Measurements from ENCODE around the gene MACIR. TPM values are rescaled to one million over a fixed set of nuclear protein-coding genes. Genes with fewer than 3 reads are reported as not detected.

MACIR gene
- total and polyA plus RNA-seq, 2 of the 13 experiments (the other 11 are each of a cell fraction or from before 2014, with no cell fraction given), result 2.4 to 4.4 TPM

DNA sequence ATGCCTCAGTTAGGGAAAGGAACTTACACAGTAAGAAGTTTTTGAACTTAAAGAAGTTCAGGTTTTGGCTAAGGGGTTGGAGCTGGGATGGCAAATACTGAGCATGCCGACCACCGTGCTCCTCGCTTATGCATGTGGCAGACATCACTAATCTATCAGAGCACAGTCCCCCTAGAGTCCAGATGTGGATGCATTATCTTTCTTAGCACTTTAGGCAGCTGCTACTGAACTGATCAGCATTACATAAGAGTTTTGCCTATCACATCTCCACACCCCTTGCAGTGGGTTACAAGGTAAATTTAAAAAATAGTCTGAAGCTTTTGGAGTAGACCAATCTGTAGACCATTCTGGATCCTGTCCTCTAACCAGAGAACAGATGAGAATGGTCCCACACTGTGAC, 22.4 kb downstream of the MACIR start (continued):
- TF ChIP-seq ZGPAT (CRISPR knock-in tag; IDR thresholded peaks at IDR 0.05) (no peak), PCBP1 (IDR thresholded peaks at IDR 0.05; ENCODE audit: borderline replicate concordance, low read depth, low read length) (no peak), TCF7L2 (IDR thresholded peaks at IDR 0.05; ENCODE audit: low read depth, low read length) (no peak), JARID2 (CRISPR knock-in tag; IDR thresholded peaks at IDR 0.05; ENCODE audit: insufficient replicate concordance) (no peak), IKZF4 (CRISPR knock-in tag; IDR thresholded peaks at IDR 0.05; ENCODE audit: borderline replicate concordance, low read depth, not compliant biosample characterization) (no peak), THAP11 (CRISPR knock-in tag; IDR thresholded peaks at IDR 0.05) (no peak), NR2F2 (IDR thresholded peaks at IDR 0.05; ENCODE audit: borderline replicate concordance, low read depth) (no peak)

DNA sequence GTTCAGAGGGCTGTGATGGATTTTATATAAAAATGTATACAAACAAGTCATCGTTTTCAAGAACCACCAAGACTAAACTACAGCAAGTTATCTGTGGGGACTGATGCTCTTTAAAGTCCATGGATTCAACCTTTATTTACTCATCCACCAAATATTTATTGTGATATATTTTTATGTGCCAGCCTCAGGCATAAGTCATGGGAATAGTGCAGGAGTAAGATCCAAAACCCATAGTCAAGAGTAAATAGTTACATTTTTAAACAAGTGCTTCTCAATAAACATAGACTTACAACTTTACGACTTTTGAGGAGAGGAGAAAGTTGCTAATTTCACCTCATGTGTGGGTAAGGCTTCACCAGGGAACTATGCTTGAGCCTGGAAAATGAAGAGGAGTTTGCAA, 24.6 kb downstream of the MACIR start:
- Histone ChIP-seq H3K79me2 (ENCODE audit: insufficient read depth, low read length) (no peaks in the 10 kb centered on the region), H3K4me1 (ENCODE audit: insufficient read depth, low read length) (no peaks in the 10 kb centered on the region), H3K27ac (ENCODE audit: extremely low read length, insufficient read depth, low read length) (no peak overlapping the region), H3K4me3 (replicated peaks in 1 of 3; ENCODE audit: insufficient read depth in 1 of 3, low read depth in 2 of 3, low read length in 3 of 3) (no peak overlapping the region), H3K4me2 (ENCODE audit: low read depth, low read length) (no peak overlapping the region), H2AFZ (ENCODE audit: low read length) (no peak overlapping the region), H3K9ac (ENCODE audit: insufficient read depth, low read depth, low read length) (no peak overlapping the region), H3K9me3 (ENCODE audit: low read length) (no peaks in the 10 kb centered on the region), H4K20me1 (ENCODE audit: insufficient read depth, low read length) (no peaks in the 10 kb centered on the region), H3K27me3 (ENCODE audit: control insufficient read depth in 1 of 2, insufficient read depth in 2 of 2, low read length in 2 of 2) (no peaks in the 10 kb centered on the region), H3K36me3 (replicated peaks in 1 of 2; ENCODE audit: control insufficient read depth in 1 of 2, insufficient read depth in 2 of 2, low read length in 2 of 2) (no peaks in the 10 kb centered on the region)
- no peak for ATAC-seq
- POLR2A ChIA-PET, result no interaction called here
- WGBS (ENCODE audit: low lambda C conversion rate), result 67% methylated on average over 2 of the region's 2 CpGs
- in situ Hi-C loops (cut with HindIII; ENCODE audit: extremely low pct_ligation_motif_present, low pct_unique_long_range_greater_than_20kb) (no loop called here), intact Hi-C loops (cut with micrococcal nuclease; ENCODE audit: unreplicated experiment) (no loop called here)
- no TSS peak for BruUV-seq (replicated peaks)
- TF ChIP-seq ZMYM3 (CRISPR knock-in tag; IDR thresholded peaks at IDR 0.05) (no peak), ZNF570 (CRISPR knock-in tag; IDR thresholded peaks at IDR 0.05; ENCODE audit: borderline replicate concordance) (no peak), ZNF496 (CRISPR knock-in tag; IDR thresholded peaks at IDR 0.05; ENCODE audit: insufficient replicate concordance) (no peak)
- TF ChIP-seq, protein P1, sequence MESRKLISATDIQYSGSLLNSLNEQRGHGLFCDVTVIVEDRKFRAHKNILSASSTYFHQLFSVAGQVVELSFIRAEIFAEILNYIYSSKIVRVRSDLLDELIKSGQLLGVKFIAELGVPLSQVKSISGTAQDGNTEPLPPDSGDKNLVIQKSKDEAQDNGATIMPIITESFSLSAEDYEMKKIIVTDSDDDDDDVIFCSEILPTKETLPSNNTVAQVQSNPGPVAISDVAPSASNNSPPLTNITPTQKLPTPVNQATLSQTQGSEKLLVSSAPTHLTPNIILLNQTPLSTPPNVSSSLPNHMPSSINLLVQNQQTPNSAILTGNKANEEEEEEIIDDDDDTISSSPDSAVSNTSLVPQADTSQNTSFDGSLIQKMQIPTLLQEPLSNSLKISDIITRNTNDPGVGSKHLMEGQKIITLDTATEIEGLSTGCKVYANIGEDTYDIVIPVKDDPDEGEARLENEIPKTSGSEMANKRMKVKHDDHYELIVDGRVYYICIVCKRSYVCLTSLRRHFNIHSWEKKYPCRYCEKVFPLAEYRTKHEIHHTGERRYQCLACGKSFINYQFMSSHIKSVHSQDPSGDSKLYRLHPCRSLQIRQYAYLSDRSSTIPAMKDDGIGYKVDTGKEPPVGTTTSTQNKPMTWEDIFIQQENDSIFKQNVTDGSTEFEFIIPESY (CRISPR knock-in tag; IDR thresholded peaks at IDR 0.05), result no peak
- CTCF ChIA-PET (ENCODE audit: low intra/inter-chr PET ratio, low total read pairs), result no interaction called here
- no peak for DNase-seq (ENCODE audit: low spot score)
- no peak for FAIRE-seq

Measured in HepG2 (cell line).